LNCaP clone FGC (cell line): Measurements from ENCODE around the gene CDADC1.

ENCODE experiments used
- DNase-seq: peaks from one replicate; pipeline ENCODE4 v3.0.0-alpha.2; 2011; ENCODE audit warnings: low read depth
- H3K4me3 ChIP-seq: 2 replicates; pipeline ENCODE4 v1.5.1; 2011; ENCODE audit warnings: mild to moderate bottlenecking, low read depth, low read length, control low read depth
- CTCF ChIP-seq: IDR thresholded peaks from 2 replicates; pipeline ENCODE4 v1.5.1; 2012; ENCODE audit warnings: mild to moderate bottlenecking; ENCODE audit not compliant: control insufficient read depth, insufficient read depth; ENCODE audit errors: extremely low read depth

The CDADC1 gene

GRCh38 chr13:49308921-49309408 lies 61.2 kb downstream of the CDADC1 start:
- no peak overlapping the region for H3K4me3 ChIP-seq
- DNase-seq, result no peak
- TF ChIP-seq CTCF, result no peak

- no peak overlapping the region for H3K4me3 ChIP-seq
- DNase-seq, result no peak
- TF ChIP-seq CTCF, result no peak
Observed at GRCh38 chr13:49310251-49310650, 62.5 kb downstream of the CDADC1 start.

GRCh38 chr13:49311816-49312215 lies 64.1 kb downstream of the CDADC1 start:
- no peak for DNase-seq
- H3K4me3 ChIP-seq, result no peak overlapping the region
- no peak for TF ChIP-seq CTCF

GRCh38 chr13:49314344-49314882 lies 66.7 kb downstream of the CDADC1 start:
- no peak for DNase-seq
- no peak for TF ChIP-seq CTCF
- H3K4me3 ChIP-seq, result no peak overlapping the region

GRCh38 chr13:49315036-49315565 lies 67.4 kb downstream of the CDADC1 start:
- no peak for TF ChIP-seq CTCF
- DNase-seq, result no peak

GRCh38 chr13:49315756-49316482 lies 68.2 kb downstream of the CDADC1 start:
- no peak for DNase-seq
- no peak for TF ChIP-seq CTCF
- H3K4me3 ChIP-seq, result no peak overlapping the region

More at GRCh38 chr13:49315036-49315565, 67.4 kb downstream of the CDADC1 start:
- H3K4me3 ChIP-seq, result no peak overlapping the region

GRCh38 chr13:49319551-49319950 lies 71.8 kb downstream of the CDADC1 start:
- no peak for TF ChIP-seq CTCF
- no peak overlapping the region for H3K4me3 ChIP-seq
- no peak for DNase-seq
